Peyer's patch (tissue), 4 donors: ENCODE data around the gene ESYT2.

Experiments
- POLR2A ChIP-seq, 2 donors: fragments of 450-650 bp; IDR thresholded peaks; one replicate each; pipeline ENCODE4 v1.5.1; 2017; ENCODE audit warnings: antibody characterized with exemption in 2 of 2, mild to moderate bottlenecking in 2 of 2, moderate library complexity in 2 of 2
- TF ChIP-seq, protein P1 (sequence below), 6 experiments: fragments of 450-650 bp in 4 of 6; fragments of 200-600 bp in 2 of 6; sonication (generic) in 1 of 6; IDR thresholded peaks; one replicate each; pipeline ENCODE4 v1.5.1; 2017 to 2019; ENCODE audit warnings: antibody characterized with exemption in 6 of 6, mild to moderate bottlenecking in 3 of 6, moderate library complexity in 1 of 6

- TF ChIP-seq, protein P1, sequence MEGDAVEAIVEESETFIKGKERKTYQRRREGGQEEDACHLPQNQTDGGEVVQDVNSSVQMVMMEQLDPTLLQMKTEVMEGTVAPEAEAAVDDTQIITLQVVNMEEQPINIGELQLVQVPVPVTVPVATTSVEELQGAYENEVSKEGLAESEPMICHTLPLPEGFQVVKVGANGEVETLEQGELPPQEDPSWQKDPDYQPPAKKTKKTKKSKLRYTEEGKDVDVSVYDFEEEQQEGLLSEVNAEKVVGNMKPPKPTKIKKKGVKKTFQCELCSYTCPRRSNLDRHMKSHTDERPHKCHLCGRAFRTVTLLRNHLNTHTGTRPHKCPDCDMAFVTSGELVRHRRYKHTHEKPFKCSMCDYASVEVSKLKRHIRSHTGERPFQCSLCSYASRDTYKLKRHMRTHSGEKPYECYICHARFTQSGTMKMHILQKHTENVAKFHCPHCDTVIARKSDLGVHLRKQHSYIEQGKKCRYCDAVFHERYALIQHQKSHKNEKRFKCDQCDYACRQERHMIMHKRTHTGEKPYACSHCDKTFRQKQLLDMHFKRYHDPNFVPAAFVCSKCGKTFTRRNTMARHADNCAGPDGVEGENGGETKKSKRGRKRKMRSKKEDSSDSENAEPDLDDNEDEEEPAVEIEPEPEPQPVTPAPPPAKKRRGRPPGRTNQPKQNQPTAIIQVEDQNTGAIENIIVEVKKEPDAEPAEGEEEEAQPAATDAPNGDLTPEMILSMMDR (IDR thresholded peaks at IDR 0.05) = no peak
- no peak for TF ChIP-seq POLR2A (IDR thresholded peaks at IDR 0.05)
Observed at GRCh38 chr7:158694650-158695049, 134.7 kb downstream of the ESYT2 start.
